ENCODE data around the gene ZC3HAV1L.
"Not testable (repeated sequence)": the region's sequence is repeated elsewhere in the genome, so short reads cannot be mapped to it uniquely, and the experiment has no call there.

ZC3HAV1L gene

GRCh38 chr7:139054101-139054500, 18.3 kb upstream of the ZC3HAV1L start:
- DNase-seq (ENCODE audit: low read depth): no peak

GRCh38 chr7:139051655-139052054, 15.8 kb upstream of the ZC3HAV1L start:
- no peak for DNase-seq (ENCODE audit: low read depth)

- DNase-seq (ENCODE audit: low read depth): no peak
These were observed 14.1 kb upstream of the ZC3HAV1L start for GRCh38 chr7:139049936-139050335.

- DNase-seq (ENCODE audit: low read depth): no peak
These were observed 13.3 kb upstream of the ZC3HAV1L start for GRCh38 chr7:139049111-139049510.

GRCh38 chr7:139047970-139048369, 12.1 kb upstream of the ZC3HAV1L start:
- DNase-seq (ENCODE audit: low read depth): no peak

- DNase-seq (ENCODE audit: low read depth): no peak
These were observed 10.3 kb upstream of the ZC3HAV1L start for GRCh38 chr7:139046143-139046542.

- DNase-seq (ENCODE audit: low read depth): no peak
These were observed 9.3 kb upstream of the ZC3HAV1L start for GRCh38 chr7:139044813-139045794.

- peak; percentile 76 for DNase-seq (ENCODE audit: low read depth)
These were observed 8.3 kb upstream of the ZC3HAV1L start for GRCh38 chr7:139043823-139044812.

GRCh38 chr7:139041378-139042085, 5.7 kb upstream of the ZC3HAV1L start:
- DNase-seq (ENCODE audit: low read depth): no peak

- no peak for DNase-seq (ENCODE audit: low read depth)
These were observed 2.8 kb upstream of the ZC3HAV1L start for GRCh38 chr7:139038691-139039090.

- no peak for DNase-seq (ENCODE audit: low read depth)
These were observed 1.1 kb upstream of the ZC3HAV1L start for GRCh38 chr7:139036901-139037300.

- DNase-seq (ENCODE audit: low read depth): no peak
These were observed 822 bp downstream of the ZC3HAV1L start for GRCh38 chr7:139034855-139035585.

GRCh38 chr7:139034336-139034735, 1.5 kb downstream of the ZC3HAV1L start:
- DNase-seq (ENCODE audit: low read depth): no peak

- DNase-seq (ENCODE audit: low read depth): no peak
These were observed 2.3 kb downstream of the ZC3HAV1L start for GRCh38 chr7:139033346-139034114.

- DNase-seq (ENCODE audit: low read depth): no peak
These were observed 3.4 kb downstream of the ZC3HAV1L start for GRCh38 chr7:139032473-139032872.

GRCh38 chr7:139029353-139029752, 6.5 kb downstream of the ZC3HAV1L start:
- no peak for DNase-seq (ENCODE audit: low read depth)

- DNase-seq (ENCODE audit: low read depth): no peak
These were observed 9.3 kb downstream of the ZC3HAV1L start for GRCh38 chr7:139026551-139026950.

- not testable (repeated sequence) for DNase-seq (ENCODE audit: low read depth)
These were observed 10.0 kb downstream of the ZC3HAV1L start for GRCh38 chr7:139025861-139026260.

GRCh38 chr7:139023076-139023475, 12.8 kb downstream of the ZC3HAV1L start:
- no peak for DNase-seq (ENCODE audit: low read depth)

- DNase-seq (ENCODE audit: low read depth): no peak
These were observed 13.6 kb downstream of the ZC3HAV1L start for GRCh38 chr7:139022286-139022685.
